ENCODE data around the gene ASIP.
"Not testable (repeated sequence)": the region's sequence is repeated elsewhere in the genome, so short reads cannot be mapped to it uniquely, and the experiment has no call there.

The ASIP gene

DNA sequence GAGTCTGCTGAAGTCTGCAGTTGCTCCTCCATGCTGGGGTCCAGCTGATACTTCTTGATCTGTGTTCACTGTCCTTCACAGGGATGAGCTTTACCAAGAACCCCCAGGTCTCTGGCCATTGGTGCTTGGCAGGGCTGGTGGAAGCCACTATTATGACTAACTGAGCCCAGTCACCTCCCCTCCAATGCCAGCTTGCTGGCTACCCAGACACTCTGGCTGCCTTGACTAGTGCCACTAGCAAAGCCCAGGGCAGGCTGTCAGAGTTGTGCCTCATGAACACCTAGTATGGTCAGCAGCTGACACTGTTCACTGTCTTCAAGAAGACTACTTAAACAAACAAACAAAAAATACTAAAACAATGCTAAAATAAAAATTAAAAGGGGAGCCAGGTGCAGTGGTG is 8.8 kb downstream of the ASIP start:
- DNase-seq (ENCODE audit: low spot score), result no peak
- TF ChIP-seq, protein P1, sequence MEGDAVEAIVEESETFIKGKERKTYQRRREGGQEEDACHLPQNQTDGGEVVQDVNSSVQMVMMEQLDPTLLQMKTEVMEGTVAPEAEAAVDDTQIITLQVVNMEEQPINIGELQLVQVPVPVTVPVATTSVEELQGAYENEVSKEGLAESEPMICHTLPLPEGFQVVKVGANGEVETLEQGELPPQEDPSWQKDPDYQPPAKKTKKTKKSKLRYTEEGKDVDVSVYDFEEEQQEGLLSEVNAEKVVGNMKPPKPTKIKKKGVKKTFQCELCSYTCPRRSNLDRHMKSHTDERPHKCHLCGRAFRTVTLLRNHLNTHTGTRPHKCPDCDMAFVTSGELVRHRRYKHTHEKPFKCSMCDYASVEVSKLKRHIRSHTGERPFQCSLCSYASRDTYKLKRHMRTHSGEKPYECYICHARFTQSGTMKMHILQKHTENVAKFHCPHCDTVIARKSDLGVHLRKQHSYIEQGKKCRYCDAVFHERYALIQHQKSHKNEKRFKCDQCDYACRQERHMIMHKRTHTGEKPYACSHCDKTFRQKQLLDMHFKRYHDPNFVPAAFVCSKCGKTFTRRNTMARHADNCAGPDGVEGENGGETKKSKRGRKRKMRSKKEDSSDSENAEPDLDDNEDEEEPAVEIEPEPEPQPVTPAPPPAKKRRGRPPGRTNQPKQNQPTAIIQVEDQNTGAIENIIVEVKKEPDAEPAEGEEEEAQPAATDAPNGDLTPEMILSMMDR (IDR thresholded peaks at IDR 0.05; ENCODE audit: borderline replicate concordance, control extremely low read depth, extremely low read depth, insufficient read depth, missing control alignments), result no peak
- in situ Hi-C loops (cut with MboI; ENCODE audit: low sequenced_read_pairs, unreplicated experiment), result no loop called here

GRCh38 chr20:34251619-34252018 is 10.4 kb downstream of the ASIP start:
- TF ChIP-seq, protein P1 (IDR thresholded peaks at IDR 0.05; ENCODE audit: borderline replicate concordance, control extremely low read depth, extremely low read depth, insufficient read depth, missing control alignments), result no peak
- DNase-seq (ENCODE audit: low spot score), result no peak
- in situ Hi-C loops (cut with MboI; ENCODE audit: low sequenced_read_pairs, unreplicated experiment), result no loop called here

DNA sequence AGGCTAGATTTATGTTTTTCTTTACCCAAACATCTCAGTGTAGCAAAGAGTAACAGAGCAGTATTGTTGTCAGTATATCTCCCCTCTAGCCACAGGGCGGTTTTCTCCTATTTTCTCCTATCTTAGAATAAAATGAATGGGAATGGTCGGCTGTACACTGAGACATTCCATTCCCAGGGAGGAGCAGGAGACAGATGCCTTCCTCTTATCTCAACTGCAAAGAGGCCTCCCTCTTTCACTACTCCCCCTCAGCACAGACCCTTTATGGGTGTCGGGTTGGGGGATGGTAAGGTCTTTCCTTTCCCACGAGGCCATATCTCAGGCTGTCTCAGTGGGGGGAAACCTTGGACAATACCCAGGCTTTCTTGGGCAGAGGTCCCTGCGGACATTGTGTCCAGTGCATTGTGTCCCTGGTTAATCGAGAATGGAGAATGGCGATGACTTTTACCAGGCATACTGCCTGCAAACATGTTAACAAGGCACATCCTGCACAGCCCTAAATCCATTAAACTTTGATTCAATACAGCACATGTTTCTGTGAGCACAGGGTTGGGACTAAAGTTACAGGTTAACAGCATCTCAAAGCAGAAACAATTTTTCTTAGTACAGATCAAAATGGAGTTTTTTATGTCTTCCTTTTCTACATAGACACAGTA is 11.3 kb downstream of the ASIP start:
- DNase-seq (ENCODE audit: low spot score); in situ Hi-C loops (cut with MboI; ENCODE audit: low sequenced_read_pairs, unreplicated experiment): not testable (repeated sequence)

DNA sequence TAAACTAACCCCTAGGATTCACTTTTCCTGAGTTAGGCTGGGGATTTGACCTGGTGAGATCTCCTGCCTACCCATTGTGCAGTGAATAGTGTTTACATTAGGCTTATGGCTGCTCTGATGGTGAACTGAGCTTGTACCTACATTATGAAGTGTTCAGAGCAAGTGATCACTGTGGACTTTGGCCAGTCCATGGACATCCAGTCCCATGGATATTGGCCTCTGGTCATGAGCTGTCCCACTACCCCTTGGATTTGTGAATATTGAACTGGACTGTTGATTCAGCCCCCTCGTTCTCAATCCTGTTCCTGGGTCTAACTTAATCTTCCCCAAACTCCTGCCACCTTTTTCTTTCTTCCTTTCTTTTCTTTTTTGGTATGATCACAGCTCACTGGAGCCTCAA is 13.8 kb downstream of the ASIP start:
- TF ChIP-seq, protein P1 (IDR thresholded peaks at IDR 0.05; ENCODE audit: borderline replicate concordance, control extremely low read depth, extremely low read depth, insufficient read depth, missing control alignments), result no peak
- no peak for DNase-seq (ENCODE audit: low spot score)
- in situ Hi-C loops (cut with MboI; ENCODE audit: low sequenced_read_pairs, unreplicated experiment), result no loop called here

- DNase-seq (ENCODE audit: low spot score), result no peak
- TF ChIP-seq, protein P1 (IDR thresholded peaks at IDR 0.05; ENCODE audit: borderline replicate concordance, control extremely low read depth, extremely low read depth, insufficient read depth, missing control alignments), result no peak
- in situ Hi-C loops (cut with MboI; ENCODE audit: low sequenced_read_pairs, unreplicated experiment), result no loop called here
Measured at GRCh38 chr20:34256629-34257124, 15.5 kb downstream of the ASIP start.

GRCh38 chr20:34260208-34260942 is 19.2 kb downstream of the ASIP start:
- in situ Hi-C loops (cut with MboI; ENCODE audit: low sequenced_read_pairs, unreplicated experiment), result no loop called here
- TF ChIP-seq, protein P1 (IDR thresholded peaks at IDR 0.05; ENCODE audit: borderline replicate concordance, control extremely low read depth, extremely low read depth, insufficient read depth, missing control alignments), result no peak
- DNase-seq (ENCODE audit: low spot score), result no peak
